H7 (cell line): ENCODE measurements around the gene STAC2. TPM values are rescaled to one million over a fixed set of nuclear protein-coding genes. Genes with fewer than 3 reads are reported as not detected.

ENCODE experiments used
- DNase-seq: peaks from one replicate; pipeline ENCODE4 v3.0.0; 2012
- H3K27me3 ChIP-seq: 2 replicates; pipeline ENCODE4 v1.6.0; 2011; ENCODE audit warnings: mild to moderate bottlenecking, low read length; ENCODE audit not compliant: control insufficient read depth, insufficient read depth
- H3K36me3 ChIP-seq: replicated peaks from 2 replicates; pipeline ENCODE4 v1.5.1; 2011; ENCODE audit warnings: low read length; ENCODE audit not compliant: control insufficient read depth, insufficient read depth
- H3K4me3 ChIP-seq: 2 replicates; pipeline ENCODE4 v1.5.1; 2011; ENCODE audit warnings: low read depth, mild to moderate bottlenecking, control low read depth, low read length, moderate library complexity; ENCODE audit not compliant: insufficient read depth
- total RNA-seq: library from RNA; depleted of rRNA; stranded (reverse); fragments of >200 nt; shearing (Covaris generic); gene quantifications from 2 replicates; pipeline ENCODE4 v1.2.3, GENCODE V29; 2014

Gene STAC2
- total RNA-seq, 1 experiment from 2014 or later: 0.59 TPM

DNA sequence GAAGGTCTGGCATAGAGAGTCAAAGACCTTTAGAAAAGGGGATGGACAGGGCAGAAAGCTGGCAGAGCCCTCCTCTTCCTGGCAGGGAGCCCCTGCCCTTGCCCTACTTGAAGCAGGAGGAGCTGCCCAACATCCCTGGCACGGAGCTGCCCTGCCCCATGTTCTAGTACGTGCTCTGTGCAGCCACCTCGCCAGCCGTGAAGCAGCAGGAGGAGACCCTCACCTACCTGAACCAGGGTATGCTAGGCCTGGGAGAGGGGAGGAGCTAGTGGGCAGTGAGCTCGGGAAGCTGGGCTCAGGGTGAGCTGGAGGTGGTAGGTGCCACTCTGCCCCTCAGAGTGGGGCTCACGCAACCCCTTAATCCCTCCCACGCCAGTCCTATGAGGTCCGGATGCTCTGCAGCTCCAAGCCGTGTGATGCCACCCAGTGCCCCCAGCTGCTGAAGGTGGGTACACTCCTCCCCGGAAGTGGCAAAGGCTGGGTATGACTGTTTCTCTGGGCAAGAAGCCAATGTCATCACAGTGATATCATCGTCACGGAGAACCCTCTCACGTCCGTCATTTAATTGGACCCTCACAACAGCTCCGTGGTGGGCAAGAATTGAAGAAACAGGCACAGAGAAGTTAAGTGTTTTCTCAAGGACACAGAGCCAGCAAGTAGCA is 12.7 kb upstream of the STAC2 start:
- DNase-seq: peak; percentile 42
- Histone ChIP-seq H3K36me3 (no peaks in the 10 kb centered on the region), H3K27me3 (no peaks in the 10 kb centered on the region), H3K4me3 (no peak overlapping the region)

DNA sequence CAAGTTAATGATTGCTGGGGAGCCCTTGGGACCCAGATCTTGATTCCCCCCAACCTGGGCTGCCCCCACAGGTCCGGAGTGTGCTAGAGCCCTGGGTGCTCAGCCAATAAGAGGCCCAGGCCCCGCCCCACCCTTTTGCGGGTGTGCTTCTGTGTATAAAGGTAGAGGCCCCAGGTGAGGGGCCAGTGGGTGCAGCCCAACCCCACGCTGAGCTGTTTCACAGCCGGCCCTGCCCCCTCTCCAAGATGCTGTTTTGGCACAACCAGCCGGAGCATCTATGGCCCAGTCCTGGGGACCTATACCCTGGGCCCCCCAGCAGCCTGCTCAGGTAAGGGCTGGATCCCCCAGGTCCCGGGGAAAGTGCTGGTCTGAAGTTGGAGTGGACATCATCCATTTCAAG is 11.8 kb upstream of the STAC2 start:
- DNase-seq: no peak
- no peak overlapping the region for H3K4me3 ChIP-seq
- no peaks in the 10 kb centered on the region for H3K27me3 ChIP-seq
- no peaks in the 10 kb centered on the region for H3K36me3 ChIP-seq

DNA sequence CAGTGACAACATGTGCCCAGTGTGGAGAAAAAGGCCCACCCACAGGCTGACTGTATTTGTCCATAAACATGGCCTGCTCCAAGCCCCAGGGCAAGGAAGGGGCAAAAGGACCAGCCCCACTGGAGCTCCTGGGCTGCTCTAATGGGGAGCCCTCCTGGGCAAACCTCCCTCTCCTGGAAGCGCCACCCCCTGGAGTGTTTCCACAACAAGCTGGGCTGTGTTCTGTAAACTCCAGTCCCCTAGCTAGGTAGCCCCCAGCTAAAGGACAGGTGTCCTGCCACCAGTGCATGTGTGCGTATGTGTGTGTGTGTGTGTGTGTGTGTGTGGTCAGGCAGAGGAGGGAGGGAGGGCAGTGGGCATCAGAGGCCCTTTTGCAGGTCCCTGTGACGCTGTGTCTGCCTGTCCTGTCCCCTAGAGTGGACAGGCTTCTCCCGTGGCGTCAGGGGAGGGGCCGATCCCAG is 11.3 kb upstream of the STAC2 start:
- H3K4me3 ChIP-seq: no peak overlapping the region
- no peaks in the 10 kb centered on the region for H3K27me3 ChIP-seq
- H3K36me3 ChIP-seq: no peaks in the 10 kb centered on the region
- DNase-seq: no peak

DNA sequence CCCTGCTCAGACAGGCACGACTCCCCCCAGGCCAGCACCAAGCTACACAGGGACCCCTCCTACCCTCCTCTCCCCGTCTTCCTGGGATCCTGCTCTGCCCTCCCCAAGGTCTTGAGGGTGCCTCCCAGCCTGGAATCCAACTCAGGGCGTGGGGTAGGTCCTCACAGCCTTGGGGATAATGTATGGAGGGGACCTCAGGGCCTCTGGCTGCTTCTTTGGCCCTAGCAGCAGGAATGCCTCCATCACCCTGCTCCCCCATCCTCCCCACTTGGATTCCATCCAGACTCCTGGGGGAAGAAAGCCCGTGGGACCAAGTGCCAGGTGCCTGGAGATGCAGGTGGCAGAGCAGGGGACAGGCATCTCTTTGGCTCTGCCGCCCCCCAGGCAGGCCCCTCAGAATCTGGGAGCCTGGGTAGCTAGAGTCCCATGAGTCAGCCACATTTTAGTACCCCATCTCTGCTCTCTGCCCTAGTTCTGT is 10.7 kb upstream of the STAC2 start:
- DNase-seq: no peak
- no peaks in the 10 kb centered on the region for H3K36me3 ChIP-seq
- 0 out of 2 replicates have a peak, but pooled peaks cover 2% of the 10 kb centered on the region for H3K27me3 ChIP-seq
- H3K4me3 ChIP-seq: no peak overlapping the region

- no peak overlapping the region for H3K4me3 ChIP-seq
- peak; percentile 93 for DNase-seq
- no peaks in the 10 kb centered on the region for H3K36me3 ChIP-seq
- H3K27me3 ChIP-seq: 0 out of 2 replicates have a peak, but pooled peaks cover 2% of the 10 kb centered on the region
Measured at GRCh38 chr17:39235555-39236449, 10.1 kb upstream of the STAC2 start.

GRCh38 chr17:39231591-39232551 is 6.1 kb upstream of the STAC2 start:
- Histone ChIP-seq H3K4me3 (peak overlapping the region; percentile 26; the same call in 1 of the 2 replicates), H3K36me3 (no peaks in the 10 kb centered on the region), H3K27me3 (0 out of 2 replicates have a peak, but pooled peaks cover 4% of the 10 kb centered on the region)
- DNase-seq: peak; percentile 94

GRCh38 chr17:39231091-39231561 is 5.4 kb upstream of the STAC2 start:
- Histone ChIP-seq H3K4me3 (no peak overlapping the region), H3K27me3 (peaks cover 7% of the 10 kb centered on the region; the same call in 1 of the 2 replicates), H3K36me3 (no peaks in the 10 kb centered on the region)
- DNase-seq: peak; percentile 61

- Histone ChIP-seq H3K36me3 (no peaks in the 10 kb centered on the region), H3K27me3 (peaks cover 11% of the 10 kb centered on the region), H3K4me3 (no peak overlapping the region)
- DNase-seq: no peak
Measured at GRCh38 chr17:39230361-39230760, 4.6 kb upstream of the STAC2 start.

DNA sequence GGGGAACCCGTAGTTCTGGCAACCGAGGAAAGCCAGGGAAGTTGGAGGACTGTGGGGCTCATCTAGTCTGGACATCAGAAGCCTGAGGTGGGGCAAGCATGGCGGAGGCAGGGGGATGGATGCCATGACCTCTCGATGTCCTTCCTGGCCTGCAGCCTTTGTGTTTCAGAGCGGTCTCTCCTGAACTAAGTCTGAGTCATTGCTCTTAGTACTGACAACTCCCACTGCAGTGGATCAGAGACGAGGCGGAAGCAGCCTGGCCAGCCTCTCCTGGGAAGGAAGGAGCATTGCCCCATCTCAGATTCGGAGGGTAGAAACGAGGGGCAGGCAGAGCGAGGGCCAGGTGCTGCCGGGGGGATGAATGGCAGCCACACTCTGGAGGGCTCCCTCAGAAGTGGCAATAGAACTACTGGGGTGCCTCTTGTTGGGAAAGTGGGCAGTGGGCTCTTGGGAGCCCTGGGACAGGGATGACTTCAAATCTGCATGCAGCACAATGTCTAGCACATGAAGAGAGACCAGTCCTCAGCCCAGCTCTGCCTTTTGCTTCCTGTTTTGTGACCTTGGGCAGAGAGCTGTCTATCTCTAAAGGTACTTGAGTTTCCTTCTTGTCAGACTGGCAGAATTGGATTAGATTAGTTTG is 3.6 kb upstream of the STAC2 start:
- peaks cover 21% of the 10 kb centered on the region for H3K27me3 ChIP-seq
- peak; percentile 36 for DNase-seq

GRCh38 chr17:39227364-39227919 is 1.7 kb upstream of the STAC2 start:
- Histone ChIP-seq H3K27me3 (peaks cover 40% of the 10 kb centered on the region), H3K36me3 (no peaks in the 10 kb centered on the region), H3K4me3 (no peak overlapping the region)
- no peak for DNase-seq

More for the DNA sequence above, 3.6 kb upstream of the STAC2 start:
- H3K4me3 ChIP-seq: no peak overlapping the region
- H3K36me3 ChIP-seq: no peaks in the 10 kb centered on the region

DNA sequence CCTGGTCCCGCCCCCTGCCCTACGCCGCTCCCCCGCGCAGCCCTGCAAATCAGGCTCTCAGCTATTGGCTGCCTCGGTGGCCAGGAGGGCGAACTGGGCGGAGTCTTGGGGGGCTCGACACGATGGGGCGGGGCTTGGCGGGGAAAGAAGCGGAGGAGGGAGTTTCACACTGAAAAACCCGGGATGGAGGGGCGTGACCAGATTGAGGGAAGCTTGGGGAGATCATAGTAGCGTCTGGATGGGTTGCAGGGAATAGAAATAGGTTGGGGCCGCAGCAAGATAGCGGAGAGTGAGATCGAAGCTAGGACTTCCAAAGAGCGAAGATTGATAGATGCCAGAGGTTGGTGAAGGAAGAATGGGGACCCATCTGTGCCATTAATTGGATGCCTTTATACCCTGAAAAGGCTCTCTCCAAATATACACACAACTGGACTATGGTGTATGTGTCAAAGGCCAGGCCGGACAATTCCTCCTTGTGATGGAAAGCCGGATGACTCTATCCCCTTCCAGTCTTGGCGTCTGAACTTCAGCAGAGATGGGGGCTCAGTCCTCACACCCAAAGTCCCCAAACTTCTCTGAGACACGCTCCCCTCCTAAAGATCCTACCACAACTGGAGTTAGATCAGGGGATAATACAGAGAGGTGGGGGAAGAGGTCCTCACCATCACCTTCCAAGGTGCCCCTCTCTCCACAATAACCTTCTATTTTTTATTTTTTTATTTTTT is 376 bp upstream of the STAC2 start:
- H3K27me3 ChIP-seq: peaks cover 39% of the 10 kb centered on the region
- peak; percentile 100 for DNase-seq
- no peaks in the 10 kb centered on the region for H3K36me3 ChIP-seq
- 0 out of 2 replicates have a peak overlapping the region, but pooled peaks have one; percentile 5 for H3K4me3 ChIP-seq

DNA sequence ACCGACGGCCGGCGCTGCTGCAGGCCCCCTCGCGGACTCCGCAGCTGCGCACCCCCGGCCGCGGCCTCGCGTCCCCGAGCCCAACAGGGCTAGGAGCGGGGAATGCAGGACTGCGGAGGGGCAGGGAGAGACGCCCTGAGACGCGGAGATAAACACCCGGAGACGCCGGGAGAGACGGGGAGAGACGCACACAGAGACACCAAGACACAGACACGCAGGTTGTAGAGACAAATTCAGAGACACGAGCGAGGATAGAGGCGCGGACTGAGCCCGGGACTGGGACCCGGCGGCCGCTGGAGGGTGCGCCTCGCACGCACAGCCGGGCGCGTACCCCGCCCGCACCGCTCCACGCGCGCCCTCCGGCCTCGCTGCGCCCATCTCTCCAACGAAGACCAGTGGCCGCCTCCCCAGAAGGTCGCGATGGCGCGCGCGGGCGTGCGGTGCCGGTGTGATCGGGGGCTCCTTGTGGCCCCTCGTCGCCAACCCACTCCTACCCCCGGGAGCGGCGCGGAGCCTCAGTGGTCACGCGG is 902 bp downstream of the STAC2 start:
- peaks cover 40% of the 10 kb centered on the region for H3K27me3 ChIP-seq
- peak overlapping the region; percentile 54 for H3K4me3 ChIP-seq
- no peaks in the 10 kb centered on the region for H3K36me3 ChIP-seq
- peak; percentile 84 for DNase-seq
